Body of pancreas (tissue), 4 donors: Measurements from ENCODE around the gene SLC12A5. TPM values are rescaled to one million over a fixed set of nuclear protein-coding genes. Genes with fewer than 3 reads are reported as not detected.

Experiments used
- ATAC-seq: fragments of 150-250 bp; one replicate; pipeline ENCODE4 v1.9.1; 2016
- DNase-seq, 4 donors: peaks; one replicate each; pipeline ENCODE4 v3.0.0-alpha.2; 2019
- H3K27ac ChIP-seq, 4 donors: fragments of 200-600 bp; sonication (generic); 1 replicate in 3 of 4; 2 replicates in 1 of 4; pipeline versions ENCODE4 v1.5.1 to v1.6.1; 2016 to 2019; ENCODE audit warnings: mild to moderate bottlenecking in 1 of 4, mixed read lengths in 1 of 4, moderate library complexity in 1 of 4
- H3K27me3 ChIP-seq, 2 donors: fragments of 200-600 bp; sonication (generic); one replicate each; pipeline ENCODE4 v1.6.0; 2016; ENCODE audit warnings: mild to moderate bottlenecking in 1 of 2
- H3K36me3 ChIP-seq, 2 donors: fragments of 200-600 bp; sonication (generic); replicated peaks in 1 of 2; 2 replicates each; pipeline ENCODE4 v1.5.1; 2016; ENCODE audit warnings: low read depth in 2 of 2; ENCODE audit not compliant: insufficient read depth in 1 of 2
- H3K4me1 ChIP-seq: fragments of 200-600 bp; sonication (generic); one replicate; pipeline ENCODE4 v1.6.0; 2016
- H3K4me3 ChIP-seq, 2 donors: fragments of 200-600 bp; sonication (generic); 1 replicate in 1 of 2; 2 replicates in 1 of 2; pipeline ENCODE4 v1.5.1; 2016 to 2019
- H3K9me3 ChIP-seq, 3 donors: fragments of 200-600 bp; sonication (generic); 1 replicate in 2 of 3; 2 replicates in 1 of 3; pipeline ENCODE4 v1.5.1; 2016
- CTCF ChIP-seq, 7 experiments: fragments of 450-650 bp in 4 of 7; fragments of 200-600 bp in 3 of 7; sonication (generic) in 3 of 7; IDR thresholded peaks; one replicate each; pipeline ENCODE4 v1.5.1; 2016 to 2019; ENCODE audit warnings: antibody characterized with exemption in 7 of 7
- POLR2A ChIP-seq, 3 donors: fragments of 450-650 bp; IDR thresholded peaks; one replicate each; pipeline ENCODE4 v1.6.1; 2016; ENCODE audit warnings: antibody characterized with exemption in 3 of 3, mild to moderate bottlenecking in 2 of 3
- WGBS, 2 donors: methylation state at CpG; one replicate each; pipeline ENCODE4 v1.1.5; 2017; 5-methylcytosine and 5-hydroxymethylcytosine counted together
- intact Hi-C: fragments of 100-400 bp; cut with DNase I; formaldehyde crosslinking; loops from one replicate; pipeline ENCODE4 v1.15.1; 2023
- total RNA-seq, 2 donors: library from RNA; depleted of rRNA; stranded (reverse); fragments of >200 nt; gene quantifications; one replicate each; pipeline ENCODE4 v1.1.0, GENCODE V29; 2016

The SLC12A5 gene
- total RNA-seq, 2 donors from 2014 or later, result not detected

- Histone ChIP-seq H3K9me3 (no peaks in the 10 kb centered on the region), H3K36me3 (no peaks in the 10 kb centered on the region), H3K27me3 (peaks cover 0 to 9% of the 10 kb centered on the region in 2 donors), H3K27ac (no peak overlapping the region), H3K4me1 (peaks cover 5% of the 10 kb centered on the region), H3K4me3 (no peak overlapping the region)
- DNase-seq (no peak), ATAC-seq (no peak)
- intact Hi-C loops, result no loop called here
- no peak for TF ChIP-seq CTCF (IDR thresholded peaks at IDR 0.05)
- TF ChIP-seq POLR2A (IDR thresholded peaks at IDR 0.05), result no peak
- 56 to 59% methylated on average over 6 of the region's 6 CpGs for WGBS, 2 donors
Observed at GRCh38 chr20:46006022-46006705, 22.9 kb upstream of the SLC12A5 start.

GRCh38 chr20:46006964-46007363, 22.1 kb upstream of the SLC12A5 start:
- H3K27me3 ChIP-seq, result peaks cover 0 to 17% of the 10 kb centered on the region in 2 donors
- no peak overlapping the region for H3K27ac ChIP-seq
- no peaks in the 10 kb centered on the region for H3K9me3 ChIP-seq
- 58 to 72% methylated on average over 9 to 11 of the region's 11 CpGs for WGBS, 2 donors
- no peak for ATAC-seq
- no peaks in the 10 kb centered on the region for H3K36me3 ChIP-seq
- no peak overlapping the region for H3K4me3 ChIP-seq
- intact Hi-C loops, result no loop called here
- TF ChIP-seq POLR2A (IDR thresholded peaks at IDR 0.05) (no peak), CTCF (IDR thresholded peaks at IDR 0.05) (no peak)
- H3K4me1 ChIP-seq, result peaks cover 5% of the 10 kb centered on the region
- DNase-seq, result no peak

GRCh38 chr20:46007671-46008070, 21.3 kb upstream of the SLC12A5 start:
- Histone ChIP-seq H3K9me3 (no peaks in the 10 kb centered on the region), H3K4me1 (peaks cover 5% of the 10 kb centered on the region), H3K27ac (no peak overlapping the region), H3K27me3 (peaks cover 0 to 23% of the 10 kb centered on the region in 2 donors), H3K36me3 (no peaks in the 10 kb centered on the region), H3K4me3 (no peak overlapping the region)
- DNase-seq (no peak), ATAC-seq (no peak)
- WGBS, 2 donors, result 65 to 67% methylated on average over 4 of the region's 4 CpGs
- TF ChIP-seq CTCF (IDR thresholded peaks at IDR 0.05) (no peak), POLR2A (IDR thresholded peaks at IDR 0.05) (no peak)
- intact Hi-C loops, result no loop called here

GRCh38 chr20:46009816-46010215, 19.2 kb upstream of the SLC12A5 start:
- intact Hi-C loops, result loop anchor here (10.0 kb wide), 1 partner anchor 165 kb away; no protein-coding TSS in a partner anchor
- WGBS, 2 donors, result 24 to 28% methylated on average over 10 to 20 of the region's 20 CpGs
- Histone ChIP-seq H3K4me3 (no peak overlapping the region), H3K4me1 (peaks cover 15% of the 10 kb centered on the region), H3K9me3 (no peaks in the 10 kb centered on the region), H3K27ac (no peak overlapping the region), H3K27me3 (peaks cover 0 to 35% of the 10 kb centered on the region in 2 donors), H3K36me3 (no peaks in the 10 kb centered on the region)
- DNase-seq (no peak), ATAC-seq (no peak)
- TF ChIP-seq POLR2A (IDR thresholded peaks at IDR 0.05), result no peak
- TF ChIP-seq CTCF (IDR thresholded peaks at IDR 0.05), result no peak
